Vagina (tissue), 2 donors: ENCODE measurements around the gene STARD3NL. TPM values are rescaled to one million over a fixed set of nuclear protein-coding genes. Genes with fewer than 3 reads are reported as not detected.

Experiments used
- DNase-seq, 2 donors: peaks; one replicate each; pipeline ENCODE4 v3.0.0-alpha.2; 2017; ENCODE audit errors: extremely low spot score in 2 of 2
- H3K27ac ChIP-seq: fragments of 200-600 bp; sonication (generic); one replicate; pipeline ENCODE4 v1.5.1; 2019
- H3K27me3 ChIP-seq: fragments of 200-600 bp; sonication (generic); one replicate; pipeline ENCODE4 v1.5.1; 2019
- H3K36me3 ChIP-seq, 2 donors: fragments of 200-600 bp; sonication (generic); one replicate each; pipeline ENCODE4 v1.5.1; 2017 to 2019
- H3K4me1 ChIP-seq: fragments of 200-600 bp; sonication (generic); one replicate; pipeline ENCODE4 v1.5.1; 2019
- H3K4me3 ChIP-seq, 2 donors: fragments of 200-600 bp; sonication (generic); 1 replicate in 1 of 2; 2 replicates in 1 of 2; pipeline ENCODE4 v1.5.1; 2016 to 2019
- H3K9me3 ChIP-seq: fragments of 200-600 bp; sonication (generic); one replicate; pipeline ENCODE4 v1.5.1; 2019
- CTCF ChIP-seq, 3 experiments: fragments of 450-650 bp in 2 of 3; fragments of 200-600 bp in 1 of 3; sonication (generic) in 1 of 3; IDR thresholded peaks; one replicate each; pipeline ENCODE4 v1.5.1; 2017 to 2019; ENCODE audit warnings: antibody characterized with exemption in 3 of 3, mild to moderate bottlenecking in 2 of 3, moderate library complexity in 2 of 3
- POLR2A ChIP-seq, 2 donors: fragments of 450-650 bp; IDR thresholded peaks; one replicate each; pipeline ENCODE4 v1.6.1; 2017; ENCODE audit warnings: antibody characterized with exemption in 2 of 2, mild to moderate bottlenecking in 2 of 2, moderate library complexity in 2 of 2
- POLR2AphosphoS5 ChIP-seq, 2 donors: sonication (generic); formaldehyde crosslinking; IDR thresholded peaks; one replicate each; pipeline ENCODE4 v1.9.0; 2017; ENCODE audit warnings: antibody characterized with exemption in 2 of 2, mild to moderate bottlenecking in 2 of 2, low read depth in 1 of 2; ENCODE audit not compliant: insufficient read depth in 1 of 2
- intact Hi-C: fragments of 100-400 bp; cut with DNase I; formaldehyde crosslinking; loops from one replicate; pipeline ENCODE4 v1.15.1; 2023
- small RNA-seq: library from RNA; depleted of rRNA; stranded (forward); fragments of <200 nt; gene quantifications from one replicate; pipeline ENCODE3, GENCODE V24; 2016
- total RNA-seq: library from RNA; depleted of rRNA; stranded (reverse); fragments of >200 nt; gene quantifications from one replicate; pipeline ENCODE4 v1.2.3, GENCODE V29; 2016

The STARD3NL gene
- total RNA-seq, 1 donor from 2014 or later = 29.5 TPM

- no peak for DNase-seq
- TF ChIP-seq POLR2A (IDR thresholded peaks at IDR 0.05) (no peak), POLR2AphosphoS5 (IDR thresholded peaks at IDR 0.05; ENCODE audit: insufficient read depth in 1 of 2, low read depth in 1 of 2) (no peak), CTCF (IDR thresholded peaks at IDR 0.05) (no peak)
- intact Hi-C loops = no loop called here
Measured at GRCh38 chr7:38280000-38280399, 102.0 kb downstream of the STARD3NL start.

More at GRCh38 chr7:38280000-38280399, 102.0 kb downstream of the STARD3NL start:
- Histone ChIP-seq H3K4me3 (no peak overlapping the region), H3K27me3 (no peaks in the 10 kb centered on the region), H3K9me3 (no peaks in the 10 kb centered on the region), H3K4me1 (peaks cover 8% of the 10 kb centered on the region), H3K36me3 (no peaks in the 10 kb centered on the region), H3K27ac (no peak overlapping the region)

Small RNAs within 50 kb of the gene (small RNA-seq; reads per million reads assigned to genes)
- gene TRGJ1 (not detected), gene TRGJ2 (not detected), gene TRGJP (not detected), gene TRGJP1 (not detected), gene TRGJP2 (not detected)
